MCF 10A (cell line): ENCODE results near the gene SLC7A8. TPM values are rescaled to one million over a fixed set of nuclear protein-coding genes. Genes with fewer than 3 reads are reported as not detected.

ENCODE experiments used
- BruUV-seq: library from RNA; stranded (reverse); fragments of 400-500 nt; replicated peaks from 2 replicates; lab custom pipeline; 2021; lab: Mats Ljungman, UMichigan
- CTCF ChIA-PET: fragments of 300-600 bp; sonication (Branson Sonifier 250); formaldehyde crosslinking; extraction: SDS; loops from one replicate; lab custom pipeline; 2021; ENCODE audit warnings: antibody characterized with exemption, inconsistent platforms; lab: Yijun Ruan, JAX
- POLR2A ChIA-PET: fragments of 300-600, 350-650 bp; sonication (Branson Sonifier 250); formaldehyde crosslinking; extraction: SDS; loops from one replicate; lab custom pipeline; 2020; ENCODE audit warnings: antibody characterized with exemption, inconsistent platforms; lab: Yijun Ruan, JAX
- DNase-seq: peaks from one replicate; pipeline ENCODE4 v3.0.0-alpha.2; 2018; ENCODE audit not compliant: unreplicated experiment
- H3K27ac Mint-ChIP-seq: one replicate; pipeline ENCODE4 v1.8.0; 2022; ENCODE audit warnings: mild to moderate bottlenecking, low read depth, mixed read lengths; ENCODE audit not compliant: unreplicated experiment
- H3K27me3 Mint-ChIP-seq: one replicate; pipeline ENCODE4 v1.8.0; 2022; ENCODE audit warnings: mixed read lengths; ENCODE audit not compliant: insufficient read depth, unreplicated experiment
- H3K36me3 Mint-ChIP-seq: one replicate; pipeline ENCODE4 v1.8.0; 2022; ENCODE audit warnings: mild to moderate bottlenecking, moderate library complexity, mixed read lengths; ENCODE audit not compliant: insufficient read depth, unreplicated experiment
- H3K4me1 Mint-ChIP-seq: one replicate; pipeline ENCODE4 v1.8.0; 2022; ENCODE audit warnings: mixed read lengths; ENCODE audit not compliant: insufficient read depth, unreplicated experiment
- H3K4me3 Mint-ChIP-seq: one replicate; pipeline ENCODE4 v1.8.0; 2022; ENCODE audit warnings: mild to moderate bottlenecking, moderate library complexity, mixed read lengths; ENCODE audit not compliant: unreplicated experiment
- H3K9me3 Mint-ChIP-seq: one replicate; pipeline ENCODE4 v1.8.0; 2022; ENCODE audit warnings: mixed read lengths; ENCODE audit not compliant: unreplicated experiment
- CTCF ChIP-seq: fragments of 200-600 bp; IDR thresholded peaks from one replicate; pipeline ENCODE4 v1.8.0; 2022; ENCODE audit warnings: antibody characterized with exemption, mild to moderate bottlenecking; ENCODE audit not compliant: unreplicated experiment
- intact Hi-C: fragments of 100-400 bp; cut with micrococcal nuclease; formaldehyde crosslinking; loops from 2 replicates; pipeline ENCODE4 v1.14.1; 2022
- total RNA-seq: library from RNA; stranded (reverse); gene quantifications from 2 replicates; pipeline ENCODE4 v1.2.3, GENCODE V29; 2022

Gene SLC7A8
- total RNA-seq, 1 experiment from 2014 or later, result 2.4 TPM

- Mint-ChIP-seq H3K4me3 (no peak overlapping the region), H3K36me3 (peaks cover 4% of the 10 kb centered on the region), H3K9me3 (no peaks in the 10 kb centered on the region), H3K27me3 (no peaks in the 10 kb centered on the region), H3K4me1 (peaks cover 14% of the 10 kb centered on the region), H3K27ac (no peak overlapping the region)
- intact Hi-C loops, result no loop called here
- POLR2A ChIA-PET, result interaction anchor here (0.7 to 4.8 kb wide), 4 partner anchors 9 to 34 kb away, joined by 4 to 57 read pairs (median 6); no protein-coding TSS in a partner anchor
- CTCF ChIA-PET, result interaction anchor here (0.9 to 2.3 kb wide), 4 partner anchors 12 to 95 kb away, joined by 4 to 11 read pairs (median 8); no protein-coding TSS in a partner anchor
- DNase-seq, result no peak
- TF ChIP-seq CTCF, result no peak
- BruUV-seq, result no TSS peak
Measured at GRCh38 chr14:23164250-23164649, 19.2 kb downstream of the SLC7A8 start.

GRCh38 chr14:23163830-23164229 lies 19.6 kb downstream of the SLC7A8 start:
- Mint-ChIP-seq H3K36me3 (peaks cover 4% of the 10 kb centered on the region), H3K4me1 (peaks cover 18% of the 10 kb centered on the region), H3K4me3 (no peak overlapping the region), H3K9me3 (no peaks in the 10 kb centered on the region), H3K27me3 (no peaks in the 10 kb centered on the region), H3K27ac (no peak overlapping the region)
- BruUV-seq, result no TSS peak
- ChIA-PET CTCF (interaction anchor here (0.5 to 2.3 kb wide), 7 partner anchors 12 to 106 kb away, joined by 3 to 11 read pairs (median 4); no protein-coding TSS in a partner anchor), POLR2A (interaction anchor here (1.4 to 4.8 kb wide), 4 partner anchors 9 to 25 kb away, joined by 5 to 57 read pairs (median 6); no protein-coding TSS in a partner anchor)
- intact Hi-C loops, result no loop called here
- DNase-seq, result no peak
- TF ChIP-seq CTCF, result no peak

GRCh38 chr14:23162800-23163199 lies 20.7 kb downstream of the SLC7A8 start:
- ChIA-PET POLR2A (interaction anchor here (0.8 to 4.8 kb wide), 3 partner anchors 11 to 24 kb away, joined by 4 to 57 read pairs (median 6); no protein-coding TSS in a partner anchor), CTCF (interaction anchor here (0.6 to 2.3 kb wide), 4 partner anchors 24 to 79 kb away, joined by 3 to 11 read pairs (median 6); no protein-coding TSS in a partner anchor)
- Mint-ChIP-seq H3K27me3 (no peaks in the 10 kb centered on the region), H3K27ac (no peak overlapping the region), H3K4me3 (no peak overlapping the region), H3K36me3 (peaks cover 4% of the 10 kb centered on the region), H3K9me3 (no peaks in the 10 kb centered on the region), H3K4me1 (peaks cover 19% of the 10 kb centered on the region)
- no peak for TF ChIP-seq CTCF
- DNase-seq, result no peak
- intact Hi-C loops, result no loop called here
- BruUV-seq, result no TSS peak

GRCh38 chr14:23162005-23162404 lies 21.5 kb downstream of the SLC7A8 start:
- TF ChIP-seq CTCF, result no peak
- peaks cover 4% of the 10 kb centered on the region for H3K36me3 Mint-ChIP-seq
- POLR2A ChIA-PET, result interaction anchor here (0.6 to 4.8 kb wide), 9 partner anchors 10 to 124 kb away, joined by 4 to 57 read pairs (median 7); no protein-coding TSS in a partner anchor

More at GRCh38 chr14:23162005-23162404, 21.5 kb downstream of the SLC7A8 start:
- Mint-ChIP-seq H3K9me3 (no peaks in the 10 kb centered on the region), H3K4me1 (peaks cover 19% of the 10 kb centered on the region), H3K27me3 (no peaks in the 10 kb centered on the region), H3K27ac (no peak overlapping the region), H3K4me3 (no peak overlapping the region)
- intact Hi-C loops, result no loop called here
- DNase-seq, result no peak
- BruUV-seq, result no TSS peak
- CTCF ChIA-PET, result interaction anchor here (0.6 to 2.0 kb wide), 7 partner anchors 10 to 41 kb away, joined by 3 to 8 read pairs (median 3); partner anchors contain the start of gene SLC7A8
